K562 (cell line): ENCODE results near the gene EZH2. TPM values are rescaled to one million over a fixed set of nuclear protein-coding genes. Genes with fewer than 3 reads are reported as not detected.

Experiments used
- ATAC-seq: fragments of 200-7000 bp; cut with Tn5 transposase; 3 replicates; pipeline ENCODE4 v1.9.1; 2020; ENCODE audit warnings: moderate library complexity
- BruUV-seq: library from RNA; stranded (reverse); fragments of 400-500 nt; replicated peaks from 2 replicates; lab custom pipeline; 2021; lab: Mats Ljungman, UMichigan
- CTCF ChIA-PET: fragments of 300-600 bp; formaldehyde crosslinking; extraction: SDS; loops from one replicate; lab custom pipeline; 2021; ENCODE audit warnings: low intra/inter-chr PET ratio; lab: Yijun Ruan, JAX
- POLR2A ChIA-PET: fragments of 300-600, 350-650 bp; sonication (Branson Sonifier 250); formaldehyde crosslinking; extraction: SDS; loops from one replicate; lab custom pipeline; 2021; ENCODE audit warnings: antibody characterized with exemption, inconsistent platforms; lab: Yijun Ruan, JAX
- DNase-seq, 4 experiments: peaks; one replicate each; pipeline versions ENCODE4 v3.0.0 to v3.0.0-alpha.2; 2011 to 2018; ENCODE audit warnings: low spot score in 3 of 4, mixed read lengths in 3 of 4; ENCODE audit errors: extremely low read depth in 1 of 4
- FAIRE-seq: peaks from 2 replicates; lab custom pipeline; 2011; peaks lifted over from hg19 to GRCh38; lab: Jason Lieb, UNC
- H2AFZ ChIP-seq: 2 replicates; pipeline ENCODE4 v1.6.0; 2011; ENCODE audit warnings: low read depth, low read length, control low read depth, inconsistent platforms
- H3K27ac ChIP-seq: fragments of 200-600 bp; 3 replicates; pipeline ENCODE4 v1.8.0; 2011; ENCODE audit warnings: low read depth, mild to moderate bottlenecking, control low read depth, inconsistent platforms, low read length, moderate library complexity, mixed read lengths; ENCODE audit errors: extremely low read depth
- H3K27me3 ChIP-seq, 2 experiments: fragments of 300-600 bp in 1 of 2; 2 replicates in 1 of 2; 3 replicates in 1 of 2; pipeline versions ENCODE4 v1.6.0 to v1.8.0; 2011; ENCODE audit warnings: inconsistent platforms in 2 of 2, low read length in 2 of 2, mild to moderate bottlenecking in 1 of 2, mixed read lengths in 1 of 2, moderate library complexity in 1 of 2; ENCODE audit not compliant: control insufficient read depth in 2 of 2, insufficient read depth in 2 of 2
- H3K36me3 ChIP-seq: fragments of 300-600 bp; 3 replicates; pipeline ENCODE4 v1.8.0; 2011; ENCODE audit warnings: mild to moderate bottlenecking, low read length, inconsistent platforms; ENCODE audit not compliant: control insufficient read depth, insufficient read depth
- H3K4me1 ChIP-seq, 2 experiments: fragments of 200-600 bp in 1 of 2; replicated peaks in 1 of 2; 2 replicates in 1 of 2; 3 replicates in 1 of 2; pipeline versions ENCODE4 v1.5.1 to v1.8.0; 2011; ENCODE audit warnings: inconsistent platforms in 2 of 2, low read length in 2 of 2, mild to moderate bottlenecking in 1 of 2, mixed read lengths in 1 of 2, moderate library complexity in 1 of 2; ENCODE audit not compliant: control insufficient read depth in 2 of 2, insufficient read depth in 2 of 2
- H3K4me2 ChIP-seq: 2 replicates; pipeline ENCODE4 v1.6.1; 2011; ENCODE audit warnings: low read length, control low read depth, inconsistent platforms, mixed read lengths; ENCODE audit not compliant: insufficient read depth
- H3K4me3 ChIP-seq: fragments of 200-600 bp; sonication (generic), shearing (Covaris generic); 2 replicates; pipeline ENCODE4 v1.5.1; 2016; ENCODE audit warnings: control low read depth, inconsistent platforms
- H3K79me2 ChIP-seq: fragments of 200-600 bp; 3 replicates; pipeline ENCODE4 v1.8.0; 2011; ENCODE audit warnings: low read length, inconsistent platforms; ENCODE audit not compliant: control insufficient read depth, insufficient read depth
- H3K9ac ChIP-seq, 2 experiments: 2 replicates each; pipeline versions ENCODE4 v1.6.0 to v1.6.1; 2011; ENCODE audit warnings: low read depth in 2 of 2, low read length in 2 of 2, control low read depth in 1 of 2, inconsistent platforms in 1 of 2, mild to moderate bottlenecking in 1 of 2, mixed read lengths in 1 of 2; ENCODE audit not compliant: insufficient read depth in 1 of 2
- H3K9me1 ChIP-seq: one replicate; pipeline ENCODE4 v1.6.0; 2011; ENCODE audit warnings: inconsistent platforms, mild to moderate bottlenecking, low read length, moderate library complexity; ENCODE audit not compliant: control insufficient read depth, insufficient read depth
- H3K9me3 ChIP-seq: replicated peaks from 2 replicates; pipeline ENCODE4 v1.5.1; 2011; ENCODE audit warnings: low read depth, low read length, inconsistent platforms; ENCODE audit not compliant: control insufficient read depth, insufficient read depth
- H4K20me1 ChIP-seq: replicated peaks from 2 replicates; pipeline ENCODE4 v1.6.1; 2011; ENCODE audit warnings: low read length, inconsistent platforms, mixed read lengths; ENCODE audit not compliant: control insufficient read depth, insufficient read depth
- ARNT ChIP-seq, 2 experiments: fragments of 450-650 bp; IDR thresholded peaks; 2 replicates each; pipeline ENCODE4 v1.6.1; 2016; ENCODE audit warnings: mild to moderate bottlenecking in 1 of 2
- ESRRB ChIP-seq: fragments of 250-450 bp; sonication (Bioruptor Pico); IDR thresholded peaks from 2 replicates; pipeline ENCODE4 v1.5.0; 2020; ENCODE audit warnings: mild to moderate bottlenecking, moderate library complexity, borderline replicate concordance
- FOXK2 ChIP-seq, 2 experiments: fragments of 450-650 bp; IDR thresholded peaks in 1 of 2; conservative IDR thresholded peaks in 1 of 2; 2 replicates each; pipeline ENCODE4 v1.6.1; 2016; ENCODE audit warnings: low read depth in 2 of 2, mild to moderate bottlenecking in 1 of 2
- IFI16 ChIP-seq: fragments of 250-450 bp; sonication (Bioruptor Pico); IDR thresholded peaks from 2 replicates; pipeline ENCODE4 v2.1.2; 2022; ENCODE audit warnings: mild to moderate bottlenecking, inconsistent platforms
- POLR2G ChIP-seq: fragments of 200-400 bp; formaldehyde crosslinking; IDR thresholded peaks from 2 replicates; pipeline ENCODE4 v1.6.1; 2017; ENCODE audit warnings: low read depth, mild to moderate bottlenecking, antibody characterized with exemption, low read length, moderate library complexity
- SETDB1 ChIP-seq: IDR thresholded peaks from one replicate; pipeline ENCODE4 v1.6.1; 2012; ENCODE audit warnings: low read length, control low read depth, inconsistent platforms
- SMAD4 ChIP-seq: fragments of 250-450 bp; sonication (Bioruptor Pico); conservative IDR thresholded peaks from 2 replicates; pipeline ENCODE4 v1.8.0; 2021; ENCODE audit warnings: inconsistent platforms, mild to moderate bottlenecking, moderate library complexity
- SNIP1 ChIP-seq: fragments of 450-650 bp; IDR thresholded peaks from 2 replicates; pipeline ENCODE4 v1.7.1; 2017; ENCODE audit warnings: low read depth, mild to moderate bottlenecking
- ZBTB2 ChIP-seq: fragments of 450-650 bp; IDR thresholded peaks from 2 replicates; pipeline ENCODE4 v1.6.1; 2016; ENCODE audit warnings: antibody characterized with exemption
- ZBTB34 ChIP-seq: fragments of 250-450 bp; sonication (Bioruptor Pico); IDR thresholded peaks from 2 replicates; pipeline ENCODE4 v1.8.0; 2021; ENCODE audit warnings: mild to moderate bottlenecking, moderate library complexity
- ZNF224 ChIP-seq: sonication (generic); formaldehyde crosslinking; IDR thresholded peaks from 2 replicates; pipeline ENCODE4 v1.8.0; 2022; ENCODE audit warnings: mild to moderate bottlenecking, missing genetic modification reagents
- ZNF280B ChIP-seq: fragments of 250-450 bp; sonication (Bioruptor Pico); IDR thresholded peaks from 2 replicates; pipeline ENCODE4 v1.5.1; 2021; ENCODE audit warnings: mild to moderate bottlenecking
- ZNF583 ChIP-seq: fragments of 250-450 bp; sonication (Bioruptor Pico); IDR thresholded peaks from 2 replicates; pipeline ENCODE4 v1.4.0; 2020
- WGBS: fragments of 100-300 bp; shearing (Covaris generic); methylation state at CpG from one replicate; pipeline ENCODE4 v1.1.6; 2016; ENCODE audit warnings: low coverage, mixed read lengths; ENCODE audit not compliant: insufficient coverage; ENCODE audit errors: missing lambda C conversion rate; 5-methylcytosine and 5-hydroxymethylcytosine counted together
- in situ Hi-C: fragments of 300-500 bp; cut with MboI; formaldehyde crosslinking; loops from 4 replicates; pipeline ENCODE4 v1.15.0; 2018; ENCODE audit warnings: inconsistent platforms, mixed read lengths
- intact Hi-C: fragments of 100-400 bp; cut with micrococcal nuclease; formaldehyde crosslinking; loops from 2 replicates; pipeline ENCODE4 v1.14.2; 2022
- polyA plus RNA-seq, 8 experiments: library from polyadenylated mRNA; depleted of rRNA in 4 of 8; stranded (reverse) in 5 of 8; unstranded in 3 of 8; fragments of >200 nt; fragmentation: Nextera tagmentation in 2 of 8; fragmentation: Illumina TruSeq in 1 of 8; extraction: Ambion mirVana in 2 of 8; extraction: Trizol in 1 of 8; gene quantifications; 2 replicates each; pipeline versions ENCODE4 v1.2.1 to v1.2.3, GENCODE V29; 2011 to 2014; ENCODE audit warnings: inconsistent platforms in 1 of 8, missing spikeins in 1 of 8
- total RNA-seq, 7 experiments: library from RNA; depleted of rRNA in 6 of 7; stranded (reverse); fragments of >200 nt in 6 of 7; fragmentation: Illumina TruSeq in 2 of 7; extraction: Trizol in 2 of 7; gene quantifications; 2 replicates each; pipeline versions ENCODE4 v1.2.1 to v1.2.3, GENCODE V29; 2011 to 2021; ENCODE audit warnings: low replicate concordance in 1 of 7
- TF ChIP-seq, protein P1 (sequence below), 2 experiments: fragments of 450-650 bp in 1 of 2; sonication (generic) in 1 of 2; formaldehyde crosslinking in 1 of 2; IDR thresholded peaks in 1 of 2; conservative IDR thresholded peaks in 1 of 2; 2 replicates each; pipeline versions ENCODE4 v1.6.1 to v1.8.1; 2016 to 2023; ENCODE audit warnings: mild to moderate bottlenecking in 2 of 2, moderate library complexity in 2 of 2, inconsistent platforms in 1 of 2, missing genetic modification reagents in 1 of 2
- TF ChIP-seq, protein P2 (sequence below): conservative IDR thresholded peaks from 2 replicates; pipeline ENCODE4 v1.6.1; 2011; ENCODE audit warnings: low read depth, mild to moderate bottlenecking, low read length; ENCODE audit not compliant: control insufficient read depth

The EZH2 gene
- total and polyA plus RNA-seq, 9 of the 15 experiments (the other 6 are each of a cell fraction or from before 2014, with no cell fraction given): 48.7 to 175 (median 98.6) TPM

DNA sequence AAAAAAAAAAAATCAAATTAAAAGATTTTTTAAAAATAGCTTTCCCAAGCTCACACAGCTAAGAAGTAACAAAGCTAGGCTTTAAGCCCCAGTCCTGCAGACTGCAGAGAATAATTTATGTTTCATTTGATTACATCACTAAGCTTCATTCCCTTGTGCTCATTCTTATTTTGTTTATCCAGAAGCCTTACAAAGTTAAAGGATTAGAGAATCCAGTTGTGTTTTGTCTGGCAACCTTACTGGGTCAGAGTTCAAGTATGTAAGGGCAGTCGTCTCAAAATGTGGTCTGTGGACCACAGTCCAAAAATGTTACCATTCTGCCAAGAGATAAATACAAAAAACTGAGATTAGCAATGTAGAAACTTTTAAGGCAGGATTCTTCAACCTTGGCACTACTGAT is 32.1 kb upstream of the EZH2 start (continued):
- TF ChIP-seq, protein P1, sequence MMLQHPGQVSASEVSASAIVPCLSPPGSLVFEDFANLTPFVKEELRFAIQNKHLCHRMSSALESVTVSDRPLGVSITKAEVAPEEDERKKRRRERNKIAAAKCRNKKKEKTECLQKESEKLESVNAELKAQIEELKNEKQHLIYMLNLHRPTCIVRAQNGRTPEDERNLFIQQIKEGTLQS (IDR thresholded peaks at IDR 0.05): 0 out of 2 replicates have a peak, but pooled peaks have one; percentile 8
- TF ChIP-seq, protein P1 (CRISPR knock-in tag; conservative IDR thresholded peaks at IDR 0.05): no peak
- TF ChIP-seq IFI16 (no peak), ZNF280B (CRISPR knock-in tag) (no peak), SETDB1 (no peak), FOXK2 (conservative IDR thresholded peaks at IDR 0.05 in 1 of 2, IDR thresholded peaks at IDR 0.05 in 1 of 2; ENCODE audit: low read depth in 2 of 2) (no peak), SMAD4 (CRISPR knock-in tag) (0 out of 2 replicates have a peak, but pooled peaks have one; percentile 21)

GRCh38 chr7:148915211-148915610 is 31.1 kb upstream of the EZH2 start:
- no peaks in the 10 kb centered on the region for H3K79me2 ChIP-seq
- no peak overlapping the region for H2AFZ ChIP-seq
- ChIA-PET CTCF (no interaction called here), POLR2A (interaction anchor here (0.8 to 3.5 kb wide), 6 partner anchors 11 to 60 kb away, joined by 3 to 19 read pairs (median 4); no protein-coding TSS in a partner anchor)
- no peak overlapping the region for H3K4me2 ChIP-seq
- peaks cover 17 to 25% of the 10 kb centered on the region in 2 experiments; a peak in 4 of 5 replicates for H3K27me3 ChIP-seq
- intact Hi-C loops: no loop called here
- BruUV-seq: no TSS peak
- H3K9me1 ChIP-seq: no peaks in the 10 kb centered on the region
- WGBS: 49% methylated on average over 7 of the region's 7 CpGs
- H3K9me3 ChIP-seq: no peaks in the 10 kb centered on the region
- no peak overlapping the region for H3K9ac ChIP-seq
- H3K27ac ChIP-seq: no peak overlapping the region
- peaks cover 7% of the 10 kb centered on the region for H4K20me1 ChIP-seq
- DNase-seq (no peak), ATAC-seq (no peak), FAIRE-seq (no peak)
- in situ Hi-C loops: no loop called here
- H3K36me3 ChIP-seq: no peaks in the 10 kb centered on the region
- no peak overlapping the region for H3K4me3 ChIP-seq
- H3K4me1 ChIP-seq: peaks cover 7 to 10% of the 10 kb centered on the region in 2 experiments
- TF ChIP-seq SNIP1 (no peak), POLR2G (no peak), ZNF583 (CRISPR knock-in tag) (no peak), ESRRB (CRISPR knock-in tag) (no peak), ZBTB34 (CRISPR knock-in tag) (no peak), ARNT (IDR thresholded peaks at IDR 0.05) (no peak), ZBTB2 (no peak), ZNF224 (no peak)
- TF ChIP-seq, protein P2, sequence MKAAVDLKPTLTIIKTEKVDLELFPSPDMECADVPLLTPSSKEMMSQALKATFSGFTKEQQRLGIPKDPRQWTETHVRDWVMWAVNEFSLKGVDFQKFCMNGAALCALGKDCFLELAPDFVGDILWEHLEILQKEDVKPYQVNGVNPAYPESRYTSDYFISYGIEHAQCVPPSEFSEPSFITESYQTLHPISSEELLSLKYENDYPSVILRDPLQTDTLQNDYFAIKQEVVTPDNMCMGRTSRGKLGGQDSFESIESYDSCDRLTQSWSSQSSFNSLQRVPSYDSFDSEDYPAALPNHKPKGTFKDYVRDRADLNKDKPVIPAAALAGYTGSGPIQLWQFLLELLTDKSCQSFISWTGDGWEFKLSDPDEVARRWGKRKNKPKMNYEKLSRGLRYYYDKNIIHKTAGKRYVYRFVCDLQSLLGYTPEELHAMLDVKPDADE: no peak
